ACC112 (cell line): ENCODE data around the gene TFF1.

Source experiments
- H2AFZ ChIP-seq: fragments of 200-600 bp; sonication (generic); one replicate; pipeline ENCODE4 v1.6.0; 2017; ENCODE audit warnings: antibody characterized with exemption, low read length; ENCODE audit not compliant: unreplicated experiment
- H3K27ac ChIP-seq: fragments of 200-600 bp; sonication (generic); 2 replicates; pipeline ENCODE4 v1.5.1; 2014; ENCODE audit warnings: low read depth, mild to moderate bottlenecking, antibody characterized with exemption, low read length, moderate library complexity
- H3K27me3 ChIP-seq: fragments of 200-600 bp; sonication (generic); 2 replicates; pipeline ENCODE4 v1.6.1; 2014; ENCODE audit warnings: mild to moderate bottlenecking, antibody characterized with exemption, low read length, moderate library complexity, mixed read lengths; ENCODE audit not compliant: insufficient read depth
- H3K36me3 ChIP-seq: fragments of 200-600 bp; sonication (generic); 2 replicates; pipeline ENCODE4 v1.6.1; 2016; ENCODE audit warnings: mild to moderate bottlenecking, antibody characterized with exemption, low read length, moderate library complexity, mixed read lengths; ENCODE audit not compliant: insufficient read depth
- H3K4me1 ChIP-seq: fragments of 200-600 bp; sonication (generic); one replicate; pipeline ENCODE4 v1.6.1; 2016; ENCODE audit warnings: low read length, mixed read lengths; ENCODE audit not compliant: insufficient read depth, unreplicated experiment, control insufficient read depth
- H3K4me3 ChIP-seq: fragments of 200-600 bp; sonication (generic); 2 replicates; pipeline ENCODE4 v1.5.1; 2014; ENCODE audit warnings: mild to moderate bottlenecking, low read depth, low read length
- H3K79me2 ChIP-seq: fragments of 200-600 bp; sonication (generic); one replicate; pipeline ENCODE4 v1.6.0; 2016; ENCODE audit warnings: low read length; ENCODE audit not compliant: control insufficient read depth, unreplicated experiment, insufficient read depth

Gene TFF1

GRCh38 chr21:42341776-42342542, 24.4 kb downstream of the TFF1 start:
- Histone ChIP-seq H3K4me1 (no peaks in the 10 kb centered on the region), H2AFZ (no peak overlapping the region), H3K36me3 (no peaks in the 10 kb centered on the region), H3K79me2 (no peaks in the 10 kb centered on the region), H3K27me3 (peaks cover 35% of the 10 kb centered on the region), H3K27ac (no peak overlapping the region), H3K4me3 (no peak overlapping the region)

DNA sequence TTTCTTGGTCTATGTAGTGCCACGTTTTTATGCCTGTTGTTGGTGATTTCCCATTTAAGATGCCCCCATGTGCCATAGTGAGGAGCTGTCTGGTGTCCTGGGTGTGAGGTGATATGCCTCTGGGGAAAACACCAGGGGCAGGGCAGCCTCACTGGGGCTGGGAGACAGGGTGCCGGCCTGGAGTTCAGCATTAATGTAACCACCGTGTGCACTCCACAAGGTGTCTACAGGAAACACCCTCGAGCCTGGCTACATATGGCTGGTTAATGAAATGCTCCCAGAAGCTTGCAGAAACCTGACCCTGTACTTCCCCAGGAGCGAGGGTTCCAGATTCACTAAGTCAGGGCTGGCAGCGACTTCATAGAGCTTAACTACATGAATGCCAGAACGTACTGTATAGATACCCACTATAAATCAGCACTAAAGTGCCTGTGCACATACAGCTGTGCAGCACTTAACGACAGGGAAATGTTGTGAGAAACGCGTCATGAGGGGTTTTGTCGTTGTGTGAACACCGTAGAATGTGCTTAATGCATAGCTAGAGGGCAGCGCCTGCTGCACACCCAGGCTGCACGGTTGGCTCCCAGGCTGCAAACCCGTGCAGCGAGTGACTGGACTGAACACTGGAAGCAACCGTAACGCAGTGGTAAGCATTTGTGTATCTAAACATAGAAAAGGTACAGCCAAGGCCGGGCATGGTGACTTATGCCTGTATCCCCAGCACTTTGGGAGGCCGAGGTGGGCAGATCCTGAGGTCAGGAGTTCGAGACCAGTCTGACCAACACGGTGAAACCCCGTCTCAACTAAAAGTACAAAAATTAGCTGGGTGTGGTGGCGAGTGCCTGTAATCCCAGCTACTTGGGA, 25.9 kb downstream of the TFF1 start:
- no peak overlapping the region for H3K27ac ChIP-seq
- no peak overlapping the region for H2AFZ ChIP-seq
- H3K4me1 ChIP-seq = no peaks in the 10 kb centered on the region
- H3K79me2 ChIP-seq = no peaks in the 10 kb centered on the region
- H3K36me3 ChIP-seq = no peaks in the 10 kb centered on the region
- H3K4me3 ChIP-seq = no peak overlapping the region
- peaks cover 45% of the 10 kb centered on the region for H3K27me3 ChIP-seq

- Histone ChIP-seq H3K4me1 (no peaks in the 10 kb centered on the region), H3K79me2 (no peaks in the 10 kb centered on the region), H2AFZ (no peak overlapping the region), H3K4me3 (no peak overlapping the region), H3K36me3 (no peaks in the 10 kb centered on the region), H3K27me3 (peaks cover 52% of the 10 kb centered on the region), H3K27ac (no peak overlapping the region)
Measured at GRCh38 chr21:42338729-42339715, 27.3 kb downstream of the TFF1 start.

- H3K36me3 ChIP-seq = no peaks in the 10 kb centered on the region
- no peak overlapping the region for H2AFZ ChIP-seq
- no peak overlapping the region for H3K27ac ChIP-seq
- H3K27me3 ChIP-seq = peaks cover 55% of the 10 kb centered on the region
- H3K4me1 ChIP-seq = no peaks in the 10 kb centered on the region
- no peaks in the 10 kb centered on the region for H3K79me2 ChIP-seq
- no peak overlapping the region for H3K4me3 ChIP-seq
Measured at GRCh38 chr21:42337830-42338728, 28.3 kb downstream of the TFF1 start.

DNA sequence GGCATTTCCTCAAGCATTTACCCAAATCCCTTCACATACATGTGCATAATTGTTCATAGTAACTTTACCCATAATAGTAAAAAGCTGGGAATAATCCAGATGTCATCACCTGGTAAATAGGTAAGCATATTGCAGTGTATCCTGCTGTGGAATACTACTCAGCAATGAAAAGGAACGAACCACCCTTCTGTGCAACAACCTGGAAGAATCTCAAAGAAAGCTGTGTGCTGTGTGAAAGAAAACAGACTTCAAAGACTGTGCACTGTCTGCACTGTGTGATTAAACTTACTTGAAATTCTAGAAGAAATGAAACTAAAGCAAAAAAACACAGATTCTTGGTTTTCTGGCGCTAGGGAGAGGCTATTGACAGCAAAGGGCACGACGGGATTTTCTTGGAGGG, 29.1 kb downstream of the TFF1 start:
- no peaks in the 10 kb centered on the region for H3K4me1 ChIP-seq
- no peak overlapping the region for H2AFZ ChIP-seq
- no peak overlapping the region for H3K27ac ChIP-seq
- H3K4me3 ChIP-seq = no peak overlapping the region
- H3K79me2 ChIP-seq = no peaks in the 10 kb centered on the region
- peaks cover 61% of the 10 kb centered on the region for H3K27me3 ChIP-seq
- no peaks in the 10 kb centered on the region for H3K36me3 ChIP-seq

- H3K79me2 ChIP-seq = no peaks in the 10 kb centered on the region
- peaks cover 73% of the 10 kb centered on the region for H3K27me3 ChIP-seq
- H3K27ac ChIP-seq = no peak overlapping the region
- no peaks in the 10 kb centered on the region for H3K36me3 ChIP-seq
- H2AFZ ChIP-seq = no peak overlapping the region
- H3K4me3 ChIP-seq = no peak overlapping the region
- H3K4me1 ChIP-seq = no peaks in the 10 kb centered on the region
Measured at GRCh38 chr21:42336054-42336453, 30.3 kb downstream of the TFF1 start.

DNA sequence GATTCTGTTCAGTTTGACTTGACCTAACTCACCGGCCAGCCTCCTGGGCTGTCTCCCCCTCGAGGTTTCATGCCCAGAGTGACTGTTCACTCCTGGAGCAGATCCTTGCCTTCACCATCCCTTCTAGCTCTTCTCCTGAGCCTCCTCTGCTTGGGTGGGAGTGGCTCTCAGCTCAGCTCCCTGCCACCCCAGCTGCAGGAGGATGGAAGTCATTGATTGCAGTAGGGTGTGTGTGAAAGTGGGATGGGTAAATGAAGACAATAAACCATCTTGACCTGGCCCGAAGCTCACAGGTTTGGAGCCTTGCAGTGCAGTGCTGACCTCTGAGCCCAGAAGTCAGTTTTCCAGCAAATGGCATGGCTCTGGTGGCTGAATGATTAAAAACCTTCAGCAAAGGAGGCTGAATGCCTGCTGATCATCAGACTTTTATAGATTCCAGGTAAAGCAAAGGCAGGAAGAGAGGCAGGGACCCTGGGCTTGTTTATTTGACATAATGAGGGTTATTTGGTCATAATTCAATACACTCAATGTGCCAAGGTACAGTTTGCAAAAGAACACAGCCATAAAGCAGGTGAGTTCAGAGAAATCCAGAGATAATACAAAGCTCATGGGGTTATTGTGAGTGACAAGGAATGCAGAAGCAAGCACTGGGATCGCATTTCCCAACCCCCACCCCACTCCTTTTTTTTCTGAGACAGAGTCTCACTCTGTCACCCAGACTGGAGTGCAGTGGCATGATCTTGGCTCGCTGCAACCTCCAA, 33.6 kb downstream of the TFF1 start:
- H3K4me3 ChIP-seq = no peak overlapping the region
- H3K4me1 ChIP-seq = no peaks in the 10 kb centered on the region
- H3K27me3 ChIP-seq = peaks cover 95% of the 10 kb centered on the region
- no peaks in the 10 kb centered on the region for H3K79me2 ChIP-seq
- H2AFZ ChIP-seq = no peak overlapping the region
- H3K27ac ChIP-seq = no peak overlapping the region
- no peaks in the 10 kb centered on the region for H3K36me3 ChIP-seq

DNA sequence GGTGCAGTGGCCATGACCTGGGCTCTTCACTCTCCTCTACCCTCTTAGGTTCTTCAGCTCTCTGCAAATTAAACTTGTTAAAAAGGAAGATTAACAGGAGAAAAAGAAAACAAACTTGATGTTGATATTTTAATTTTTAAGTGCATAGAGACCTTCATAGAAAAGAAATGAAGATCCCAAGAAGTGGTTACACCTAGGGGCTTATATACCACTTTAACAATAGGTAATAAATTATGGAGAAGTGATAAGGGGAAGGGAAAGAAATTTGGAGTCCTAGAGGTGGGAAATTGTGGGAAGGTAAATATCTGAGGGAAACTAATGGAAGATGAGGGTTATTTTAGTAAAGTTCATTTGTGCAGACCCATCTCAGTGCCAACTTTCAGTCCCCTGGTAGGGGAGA, 34.7 kb downstream of the TFF1 start:
- Histone ChIP-seq H2AFZ (no peak overlapping the region), H3K4me1 (no peaks in the 10 kb centered on the region), H3K4me3 (no peak overlapping the region), H3K27ac (no peak overlapping the region), H3K79me2 (no peaks in the 10 kb centered on the region), H3K27me3 (peaks cover 95% of the 10 kb centered on the region), H3K36me3 (no peaks in the 10 kb centered on the region)
